GM18868 (cell line): ENCODE measurements around the gene MYO7B.

Source experiments
- ATAC-seq: cut with Tn5 transposase; IDR thresholded peaks from one replicate; pipeline ENCODE4 v1.9.1; 2021; ENCODE audit warnings: mild to moderate bottlenecking, moderate library complexity; ENCODE audit not compliant: unreplicated experiment

The MYO7B gene

GRCh38 chr2:127607399-127607908 lies 72.0 kb downstream of the MYO7B start:
- no peak for ATAC-seq

DNA sequence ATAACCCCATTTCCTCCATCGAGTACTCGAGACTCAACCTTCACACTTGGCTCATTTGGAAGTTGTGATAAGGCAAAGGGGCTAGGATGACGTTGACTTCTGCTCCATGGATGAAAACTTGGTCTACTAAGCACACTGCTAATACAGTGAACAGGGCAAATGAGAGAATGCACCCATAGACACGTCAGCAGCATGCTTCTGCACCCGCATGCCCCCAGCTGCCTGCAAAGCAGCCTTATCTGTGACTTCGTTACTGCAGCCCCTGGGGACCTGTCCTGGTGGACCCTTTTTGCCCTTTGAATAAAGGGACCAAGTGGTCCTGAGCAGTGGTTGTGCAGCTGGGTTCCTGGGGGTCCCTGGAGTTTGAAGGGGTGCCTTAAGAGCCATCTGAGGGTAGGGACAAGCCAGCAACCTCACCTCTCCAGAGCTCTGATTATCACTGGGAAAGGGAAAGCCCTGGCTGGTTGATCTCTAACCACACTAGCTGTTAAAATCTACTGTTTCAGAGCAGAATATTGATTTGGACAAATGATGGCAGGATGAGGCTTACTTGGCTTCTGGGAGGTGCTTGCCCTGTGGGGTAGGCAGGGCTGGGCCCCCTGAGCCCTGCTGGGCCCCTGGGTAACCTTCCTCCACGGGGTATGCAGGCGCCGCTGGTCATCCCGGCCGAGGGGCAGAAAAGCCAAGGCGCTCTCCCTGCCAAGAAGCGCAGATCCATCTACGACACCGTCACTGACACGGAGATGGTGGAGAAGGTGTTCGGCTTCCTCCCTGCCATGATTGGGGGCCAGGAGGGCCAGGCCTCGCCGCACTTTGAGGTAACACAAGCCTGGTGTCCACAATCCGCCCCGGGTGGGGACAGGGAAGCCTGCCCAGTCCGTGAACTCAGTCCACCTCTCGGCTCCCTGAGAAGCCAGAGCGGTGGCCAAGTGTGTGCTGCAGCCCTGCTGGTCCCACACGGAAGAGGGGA lies 72.9 kb downstream of the MYO7B start:
- no peak for ATAC-seq

GRCh38 chr2:127609031-127609751 lies 73.7 kb downstream of the MYO7B start:
- no peak for ATAC-seq

- no peak for ATAC-seq
Observed at GRCh38 chr2:127609818-127610217, 74.3 kb downstream of the MYO7B start.

DNA sequence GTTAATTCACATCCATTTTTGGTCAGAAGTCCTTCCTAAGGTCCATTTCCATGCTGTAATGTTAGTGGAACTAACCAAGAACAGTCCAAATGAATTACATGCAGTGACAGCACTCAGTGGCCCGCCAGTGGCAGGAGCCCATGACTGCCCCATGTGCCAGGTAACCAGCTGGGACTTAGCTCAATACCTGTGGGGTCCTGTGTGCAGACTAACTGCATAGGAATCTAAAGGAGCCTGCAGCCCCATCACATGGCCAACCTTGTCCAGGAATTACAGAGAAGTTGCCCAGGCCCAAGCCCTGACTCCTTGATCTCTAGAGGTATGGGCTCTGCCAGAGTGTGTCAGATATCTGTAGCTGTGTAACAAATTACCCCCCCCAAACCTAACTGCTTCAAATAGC lies 75.1 kb downstream of the MYO7B start:
- ATAC-seq: no peak

GRCh38 chr2:127611076-127611925 lies 75.8 kb downstream of the MYO7B start:
- no peak for ATAC-seq

- no peak for ATAC-seq
Observed at GRCh38 chr2:127612111-127612822, 76.8 kb downstream of the MYO7B start.

DNA sequence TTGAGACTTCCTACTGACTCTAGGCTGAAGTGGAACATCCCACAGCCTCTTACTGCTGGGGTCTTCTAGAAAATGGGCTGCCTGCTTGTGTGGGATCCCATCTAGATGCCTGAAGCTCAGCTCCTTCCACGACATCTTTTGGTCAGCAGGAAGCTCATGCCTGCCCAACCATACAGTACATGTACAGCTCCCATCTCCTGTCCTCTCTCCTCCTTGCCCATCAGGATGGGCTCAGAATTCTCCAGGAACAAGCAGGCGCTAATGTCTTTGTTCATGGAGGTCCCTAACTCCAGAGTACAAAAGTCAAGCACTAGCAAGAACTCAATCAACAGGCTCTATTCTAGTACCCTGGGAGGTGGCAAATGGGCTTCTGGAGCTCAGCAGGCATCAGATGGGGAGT lies 78.8 kb downstream of the MYO7B start:
- no peak for ATAC-seq

- ATAC-seq: no peak
Observed at GRCh38 chr2:127614731-127615130, 79.2 kb downstream of the MYO7B start.

DNA sequence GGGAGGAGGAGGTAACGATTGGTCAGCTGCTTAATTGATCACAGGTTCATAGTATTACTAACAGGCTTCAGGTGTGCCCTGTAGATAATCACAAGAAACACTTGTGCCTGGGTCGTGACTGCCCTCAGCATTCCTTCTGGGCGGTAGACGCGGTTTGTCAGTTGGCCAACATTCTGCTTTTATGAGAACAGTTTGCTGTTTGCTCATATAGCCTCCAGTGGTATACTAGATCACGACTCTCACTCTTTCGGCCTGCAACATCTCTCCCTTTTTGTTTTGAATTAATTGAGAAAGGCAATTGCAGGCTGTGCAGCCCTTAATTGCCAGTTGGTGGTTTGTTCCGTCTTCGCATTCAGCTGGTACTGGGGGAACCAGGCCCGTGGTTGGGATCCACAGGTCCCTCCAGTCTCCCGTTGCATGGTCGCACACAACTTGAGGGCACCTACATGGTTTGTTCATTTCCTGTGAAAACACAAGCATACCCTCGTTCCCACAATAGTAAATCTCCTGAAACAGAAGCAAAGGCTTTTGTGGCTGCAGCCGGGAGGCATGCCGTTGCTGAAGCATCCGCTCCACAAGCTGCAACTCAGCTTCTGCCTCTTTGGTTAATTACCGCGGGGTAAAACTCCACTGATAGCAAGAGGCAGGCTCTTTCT lies 80.2 kb downstream of the MYO7B start:
- no peak for ATAC-seq

DNA sequence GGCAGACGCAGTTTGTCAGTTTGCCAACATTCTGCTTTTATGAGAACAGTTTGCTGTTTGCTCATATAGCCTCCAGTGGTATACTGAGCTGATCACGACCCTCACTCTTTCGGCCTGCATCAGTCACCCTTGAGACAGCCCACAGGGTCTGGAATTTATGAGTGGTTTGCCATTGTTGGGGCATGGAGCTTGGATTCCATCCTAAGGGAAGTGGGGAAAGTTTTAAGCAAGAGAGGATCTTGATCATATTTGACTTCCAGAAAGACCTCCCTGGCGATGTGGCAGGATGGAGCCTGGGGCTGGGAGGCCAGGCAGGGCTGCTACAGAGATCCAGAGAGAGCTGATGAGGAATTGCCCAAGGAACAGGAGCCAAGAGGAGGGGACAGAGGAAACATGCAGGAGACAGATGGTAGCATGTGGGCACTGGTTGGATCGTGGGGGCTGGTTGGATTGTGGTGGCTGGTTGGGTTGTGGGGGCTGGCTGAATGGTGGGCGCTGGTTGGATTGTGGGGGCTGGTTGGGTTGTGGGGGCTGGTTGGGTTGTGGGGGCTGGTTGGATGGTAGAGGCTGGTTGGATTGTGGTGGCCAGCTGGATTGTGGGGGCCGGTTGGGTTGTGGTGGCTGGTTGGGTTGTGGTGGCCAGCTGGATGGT lies 83.2 kb downstream of the MYO7B start:
- ATAC-seq: no peak

- no peak for ATAC-seq
Observed at GRCh38 chr2:127619203-127619590, 83.7 kb downstream of the MYO7B start.

DNA sequence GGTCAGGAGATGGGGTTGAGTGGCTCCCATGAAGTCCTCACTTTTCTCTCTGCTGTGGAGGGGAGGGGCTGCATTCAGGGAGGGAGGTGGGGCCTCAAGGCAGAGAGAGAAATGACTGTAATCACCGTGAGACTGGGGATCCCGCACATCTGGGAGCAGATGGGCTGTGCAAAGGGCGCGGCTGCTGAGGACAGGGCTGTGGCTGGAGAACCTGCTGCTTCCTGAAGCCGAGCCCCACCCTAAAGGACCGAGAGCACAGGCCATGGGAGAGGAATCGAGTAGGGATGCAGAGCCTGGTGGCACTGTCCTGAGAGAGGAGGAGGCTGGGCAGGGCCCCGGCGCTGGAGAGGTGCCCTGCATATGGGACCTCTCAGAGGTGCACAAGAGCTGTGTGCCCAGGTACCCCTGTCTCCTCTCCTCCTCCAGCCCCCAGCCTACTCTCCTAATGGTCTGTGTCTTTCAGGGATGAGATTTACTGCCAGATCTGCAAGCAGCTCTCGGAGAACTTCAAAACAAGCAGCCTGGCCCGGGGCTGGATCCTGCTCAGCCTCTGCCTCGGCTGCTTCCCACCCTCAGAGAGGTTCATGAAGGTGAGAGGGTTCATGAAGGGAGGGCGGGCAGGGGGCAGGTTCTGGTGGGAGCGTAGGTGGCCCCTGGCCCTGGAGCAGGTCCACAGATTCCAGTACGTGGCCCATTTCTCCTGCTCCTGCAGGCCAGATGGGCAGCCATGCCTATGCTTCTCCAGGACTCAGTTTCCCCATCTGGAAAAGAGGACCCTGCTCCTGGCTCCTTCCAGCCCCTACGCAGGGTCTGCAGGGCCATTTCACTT lies 84.6 kb downstream of the MYO7B start:
- no peak for ATAC-seq

DNA sequence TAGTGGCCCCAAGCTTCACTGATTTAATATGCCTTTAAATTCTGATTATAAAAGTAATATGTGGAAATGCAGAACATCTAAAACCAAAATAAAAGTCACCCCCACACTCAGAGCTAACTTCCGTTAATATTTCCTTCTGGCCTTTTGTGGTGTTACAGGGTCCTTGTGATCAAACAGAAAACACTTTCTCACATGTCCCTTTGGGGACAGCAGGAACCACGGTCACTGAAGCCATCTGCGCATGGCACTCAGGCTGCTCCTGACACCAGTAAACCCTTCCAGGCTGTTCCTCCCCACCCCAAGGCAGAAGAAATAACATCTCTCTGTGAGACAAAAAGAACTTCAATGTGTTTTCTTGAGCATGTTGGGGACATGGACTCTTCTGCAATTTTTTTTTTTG lies 85.4 kb downstream of the MYO7B start:
- no peak for ATAC-seq

GRCh38 chr2:127621981-127622431 lies 86.5 kb downstream of the MYO7B start:
- no peak for ATAC-seq

DNA sequence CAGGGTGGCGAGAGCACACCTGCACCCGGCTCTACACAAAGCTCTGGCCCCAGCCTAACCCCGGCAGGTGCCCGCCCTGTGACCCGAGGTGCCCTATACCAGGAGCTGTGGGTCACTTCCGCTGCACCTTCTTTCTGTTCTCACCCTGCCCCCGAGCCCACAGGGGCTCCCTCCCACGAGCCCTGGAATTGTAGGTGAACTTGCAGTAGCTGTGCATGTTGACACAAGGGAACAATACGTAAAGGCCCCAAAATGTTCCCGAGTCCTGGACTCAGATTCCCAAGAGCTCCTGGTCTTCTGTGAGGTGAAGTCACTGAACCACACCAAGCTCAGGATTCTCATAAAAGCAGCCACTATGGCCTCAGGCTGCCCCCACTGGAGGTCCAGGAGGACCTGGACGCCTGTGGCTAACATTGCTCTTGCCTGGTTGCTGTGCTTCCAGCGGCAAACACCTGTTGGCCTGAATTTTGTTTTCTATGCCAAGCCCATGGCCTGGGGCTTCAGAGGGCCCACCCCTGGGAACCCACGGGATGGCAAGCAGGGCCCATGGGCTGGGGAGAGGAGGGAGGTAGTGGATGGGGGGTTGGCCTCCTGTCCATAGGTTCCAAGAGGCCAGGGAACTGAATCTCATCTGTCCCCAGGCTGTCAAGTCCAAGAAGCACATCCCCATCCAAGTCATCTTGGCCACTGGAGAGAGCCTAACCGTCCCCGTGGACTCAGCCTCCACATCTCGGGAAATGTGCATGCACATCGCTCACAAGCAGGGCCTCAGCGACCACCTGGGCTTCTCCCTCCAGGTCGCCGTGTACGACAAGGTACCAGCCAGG lies 87.3 kb downstream of the MYO7B start:
- no peak for ATAC-seq
